LHCN-M2 (cell line): Measurements from ENCODE around the gene MAP1LC3B. TPM values are rescaled to one million over a fixed set of nuclear protein-coding genes. Genes with fewer than 3 reads are reported as not detected.
"Not testable (repeated sequence)": the region's sequence is repeated elsewhere in the genome, so short reads cannot be mapped to it uniquely, and the experiment has no call there.

Experiments
- DNase-seq: peaks from one replicate; pipeline ENCODE4 v3.0.0-alpha.2; 2012; ENCODE audit warnings: low read depth
- total RNA-seq: library from RNA; depleted of rRNA; stranded (reverse); fragments of >200 nt; gene quantifications from 2 replicates; pipeline ENCODE4 v1.2.3, GENCODE V29; 2014

Gene MAP1LC3B
- total RNA-seq, 1 experiment from 2014 or later = 35.6 TPM

DNA sequence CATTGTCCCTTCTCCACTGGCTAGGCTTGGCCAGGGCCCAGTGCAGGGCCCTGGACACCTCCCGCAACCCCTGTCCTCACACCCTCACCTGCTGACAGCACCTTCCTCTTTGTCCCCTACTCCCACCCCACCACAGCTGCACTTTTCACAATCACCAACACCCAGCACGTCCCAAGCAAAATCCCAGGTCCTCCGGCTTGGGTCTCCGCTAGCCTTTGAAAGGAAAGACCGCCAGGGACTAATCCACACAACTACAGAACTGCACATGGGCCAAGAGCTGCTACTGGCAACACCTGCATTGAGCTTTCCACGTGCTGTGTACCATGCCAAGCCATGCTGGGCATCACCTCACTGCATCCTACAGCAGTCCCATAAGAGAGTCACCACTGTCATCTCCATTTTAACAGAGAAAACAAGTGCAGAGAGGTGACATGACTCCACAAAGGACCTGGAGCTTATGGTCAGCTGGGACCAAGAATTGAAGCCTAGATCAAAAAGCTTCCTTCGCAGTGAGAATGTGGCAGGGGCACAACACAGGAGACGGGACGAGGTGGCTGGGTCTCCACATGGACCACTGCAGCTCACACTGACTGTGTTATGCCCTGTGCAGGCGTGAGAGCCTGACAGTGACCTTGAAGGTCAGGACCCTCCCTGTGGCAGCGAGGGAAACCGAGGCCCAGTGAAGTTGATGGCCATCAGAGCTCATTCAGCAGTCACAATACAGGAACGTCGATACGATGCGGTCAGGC is 31.1 kb upstream of the MAP1LC3B start:
- DNase-seq = no peak

DNA sequence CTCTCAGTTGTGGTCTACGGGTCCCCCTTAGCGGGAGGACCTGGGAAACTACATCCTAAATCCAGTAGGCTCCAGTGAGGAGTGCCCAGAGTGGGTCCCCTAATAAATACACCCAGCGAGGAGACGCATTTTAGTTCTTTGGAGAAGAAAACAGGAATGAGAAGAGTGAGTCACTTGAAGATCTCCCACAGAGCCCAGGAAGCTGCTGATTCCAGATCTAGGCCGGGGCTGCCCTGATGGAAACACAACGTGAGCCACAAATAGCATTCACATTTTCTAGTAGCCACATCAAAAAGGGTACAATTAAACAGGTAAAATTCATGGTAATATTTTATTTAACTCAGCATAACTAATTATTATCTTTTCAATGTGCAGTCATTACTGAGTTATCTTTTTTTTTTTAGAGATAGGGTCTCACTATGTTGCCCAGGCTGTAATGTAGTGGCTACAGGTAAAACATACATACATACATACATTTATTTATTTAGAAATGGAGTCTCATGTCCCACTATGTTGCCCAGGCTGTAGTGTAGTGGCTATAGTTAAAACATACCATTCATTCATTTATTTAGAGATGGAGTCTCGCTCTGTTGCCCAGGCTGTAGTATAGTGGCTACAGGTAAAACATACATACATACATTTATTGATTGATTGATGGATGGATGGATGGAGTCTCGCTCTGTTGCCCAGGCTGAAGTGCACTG is 30.1 kb upstream of the MAP1LC3B start:
- DNase-seq = no peak

DNA sequence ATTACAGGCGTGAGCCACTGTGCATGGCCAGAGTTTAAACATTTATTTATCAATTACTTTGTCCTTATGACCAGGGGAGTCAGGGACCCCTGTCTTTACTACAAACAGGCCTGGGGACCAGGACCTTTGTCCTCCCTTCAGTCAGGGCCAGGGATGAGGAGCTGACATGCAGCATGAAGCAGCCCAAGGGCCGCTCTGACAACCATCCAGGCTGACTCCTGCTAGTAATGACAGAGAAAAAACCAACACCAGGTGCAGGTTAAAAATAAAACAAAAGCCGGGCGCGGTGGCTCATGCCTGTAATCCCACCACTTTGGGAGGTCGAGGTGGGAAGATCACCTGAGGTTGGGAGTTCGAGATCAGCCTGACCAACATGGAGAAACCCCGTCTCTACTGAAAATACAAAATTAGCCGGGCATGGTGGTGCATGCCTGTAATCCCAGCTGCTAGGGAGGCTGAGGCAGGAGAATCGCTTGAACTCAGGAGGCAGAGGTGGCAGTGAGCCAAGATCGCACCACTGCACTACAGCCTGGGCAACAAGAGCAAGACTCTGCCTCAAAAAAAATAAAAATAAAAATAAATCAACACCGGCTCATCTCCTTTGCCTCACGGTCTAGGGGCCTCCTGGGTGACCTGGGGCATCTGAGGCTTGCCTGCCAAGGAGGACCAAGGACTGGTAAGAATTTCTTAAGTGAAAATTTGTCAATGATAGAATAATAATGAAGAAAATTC is 29.1 kb upstream of the MAP1LC3B start:
- DNase-seq = not testable (repeated sequence)

DNA sequence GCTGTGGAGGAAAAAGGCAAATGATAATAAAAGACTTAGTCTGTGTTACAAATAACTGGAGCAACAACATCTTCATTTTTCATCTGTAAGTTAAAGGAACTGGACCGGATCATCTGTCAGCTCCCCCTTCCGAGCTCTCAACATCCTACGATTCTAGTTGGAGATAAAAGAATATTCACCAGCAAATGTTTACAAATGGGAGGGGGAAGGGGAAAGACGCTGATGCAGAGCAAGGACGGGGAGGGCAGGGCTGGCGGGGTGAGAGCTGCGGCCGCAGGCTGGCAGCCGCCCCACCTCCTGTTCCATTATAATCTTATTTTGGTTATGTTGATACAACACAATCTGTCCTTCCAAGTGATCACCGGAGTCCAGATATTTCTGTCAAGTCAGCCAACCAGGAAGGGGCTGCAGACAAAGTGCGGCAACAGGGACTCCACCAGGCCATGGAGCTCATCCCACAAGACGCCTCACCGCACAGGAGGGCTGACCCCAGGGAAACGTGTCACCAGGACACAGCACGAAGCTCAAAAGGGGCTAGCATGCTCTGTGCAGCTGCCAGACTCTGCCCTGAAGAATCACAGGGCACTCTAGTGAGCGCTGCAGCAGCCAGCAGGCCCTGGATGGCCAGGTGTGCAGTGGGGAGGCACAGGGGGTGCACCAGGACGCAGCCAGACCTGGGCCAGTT is 28.2 kb upstream of the MAP1LC3B start:
- no peak for DNase-seq

DNA sequence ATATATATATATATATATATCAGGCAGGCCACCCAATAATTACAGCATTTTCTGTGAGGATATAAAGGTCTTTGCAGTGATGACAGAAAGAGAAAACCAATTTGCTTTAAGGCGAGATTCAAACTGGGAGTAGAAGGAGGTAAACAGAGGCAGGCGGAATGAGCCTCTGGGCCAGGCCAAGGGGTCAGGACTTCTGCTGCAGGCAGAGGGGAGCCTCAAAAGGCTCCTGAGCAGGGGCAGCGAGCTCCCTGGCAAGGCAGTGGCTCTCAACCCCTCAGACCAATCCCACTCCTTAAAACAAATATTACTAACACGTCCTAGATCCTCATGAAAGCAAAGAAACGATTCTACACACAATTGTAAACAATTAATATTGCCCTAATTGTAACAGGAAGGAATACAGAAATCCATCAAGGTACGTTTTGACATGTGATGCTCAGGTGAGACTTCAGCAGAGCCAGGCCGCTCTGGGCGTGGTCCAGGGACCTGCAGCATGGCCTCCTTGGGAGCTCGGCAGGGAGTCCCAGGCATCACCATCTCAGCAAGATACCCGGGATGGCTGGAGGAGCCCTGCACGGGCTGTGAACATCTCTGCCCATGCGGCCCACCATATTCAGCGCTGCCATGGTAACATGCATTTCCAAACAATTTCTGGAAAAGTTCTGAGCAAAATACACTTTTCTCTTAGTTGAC is 27.0 kb upstream of the MAP1LC3B start:
- no peak for DNase-seq

DNA sequence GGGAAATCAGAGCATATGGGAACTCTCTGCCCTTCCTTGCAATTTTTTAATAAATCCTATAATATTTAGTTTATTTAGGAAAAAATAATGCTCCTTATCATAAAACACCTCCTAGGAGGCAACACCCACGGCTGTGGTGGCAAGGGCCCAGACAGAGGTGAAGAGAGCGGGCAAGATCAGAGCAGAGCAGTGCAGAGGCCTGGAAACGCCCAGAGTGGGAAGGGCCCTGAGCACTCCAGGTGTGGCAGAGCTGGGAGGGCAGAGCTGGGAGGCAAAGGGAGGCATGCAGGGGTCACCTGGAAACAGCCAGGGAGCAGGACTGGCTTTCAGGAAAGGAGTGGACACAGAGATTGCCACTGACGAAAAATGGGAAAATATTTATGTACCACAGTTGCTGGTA is 25.8 kb upstream of the MAP1LC3B start:
- DNase-seq = no peak

DNA sequence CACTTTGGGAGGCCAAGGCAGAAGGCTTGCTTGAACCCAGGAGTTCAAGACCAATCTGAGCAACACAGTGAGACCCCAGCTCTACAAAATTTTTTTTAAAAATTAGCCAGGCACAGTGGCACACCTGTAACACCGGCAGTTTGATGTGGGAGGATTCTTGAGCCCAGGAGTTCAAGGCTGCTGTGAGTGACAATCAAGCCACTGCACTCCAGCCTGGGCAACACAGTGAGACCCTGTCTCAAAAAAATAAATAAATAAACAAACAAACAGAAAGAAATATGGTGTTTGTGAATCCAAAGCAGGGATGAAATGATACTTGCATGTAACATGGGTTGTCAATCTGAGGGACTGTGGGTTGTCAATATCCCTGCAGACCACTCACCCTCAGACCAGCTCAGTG is 25.2 kb upstream of the MAP1LC3B start:
- DNase-seq = no peak

DNA sequence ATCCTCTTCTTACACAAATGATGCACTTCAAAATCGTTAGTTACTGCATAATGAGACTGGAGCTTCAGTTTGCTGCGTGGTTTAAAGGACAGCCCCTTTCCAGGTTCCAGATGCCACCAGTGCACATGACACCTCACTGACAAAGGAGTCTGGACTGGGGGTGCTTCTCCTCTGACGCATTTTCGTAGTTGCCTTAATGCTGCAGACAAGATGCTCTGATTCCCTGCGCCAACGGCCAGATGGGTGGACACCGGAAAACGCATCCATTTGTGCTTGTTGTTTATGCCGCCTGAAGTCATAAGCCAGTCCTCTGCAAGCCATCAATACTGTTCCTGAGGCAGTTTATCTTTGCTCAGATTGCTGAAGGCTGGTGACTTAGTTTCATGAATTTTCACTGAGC is 24.6 kb upstream of the MAP1LC3B start:
- DNase-seq = no peak

DNA sequence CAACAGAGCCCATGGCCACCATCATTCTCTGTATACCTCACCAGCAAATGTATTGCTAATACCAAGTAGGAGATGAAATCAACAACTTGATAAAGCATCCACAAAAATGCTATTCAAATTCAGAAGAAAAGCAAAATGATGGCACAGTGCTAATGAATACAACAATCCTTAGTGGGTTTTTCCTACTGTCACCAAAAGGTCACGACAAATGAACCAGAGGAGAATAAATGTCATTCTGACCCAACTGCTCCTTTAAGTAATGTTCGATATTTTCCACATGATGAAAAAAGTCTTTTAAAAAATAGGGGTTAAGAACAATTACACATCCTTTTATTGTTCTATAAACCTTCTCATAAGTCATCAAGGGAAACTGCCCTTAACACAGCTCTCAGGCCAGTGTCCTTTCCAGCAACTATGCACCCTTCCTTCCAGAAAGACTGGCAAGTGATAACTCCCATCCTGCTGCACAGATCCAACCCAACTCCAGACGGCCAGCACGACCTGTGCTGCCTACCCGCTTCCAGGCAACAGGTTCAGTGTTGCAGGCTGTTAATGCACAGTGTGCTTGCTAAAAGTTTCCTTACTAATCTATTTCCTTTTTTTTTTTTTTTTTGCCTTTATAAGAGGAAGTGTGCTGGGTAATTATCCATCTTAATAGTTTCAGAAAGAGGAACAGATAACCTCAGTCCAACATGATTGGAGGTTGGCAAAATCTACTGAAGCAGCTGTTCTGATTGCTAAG is 23.9 kb upstream of the MAP1LC3B start:
- no peak for DNase-seq

DNA sequence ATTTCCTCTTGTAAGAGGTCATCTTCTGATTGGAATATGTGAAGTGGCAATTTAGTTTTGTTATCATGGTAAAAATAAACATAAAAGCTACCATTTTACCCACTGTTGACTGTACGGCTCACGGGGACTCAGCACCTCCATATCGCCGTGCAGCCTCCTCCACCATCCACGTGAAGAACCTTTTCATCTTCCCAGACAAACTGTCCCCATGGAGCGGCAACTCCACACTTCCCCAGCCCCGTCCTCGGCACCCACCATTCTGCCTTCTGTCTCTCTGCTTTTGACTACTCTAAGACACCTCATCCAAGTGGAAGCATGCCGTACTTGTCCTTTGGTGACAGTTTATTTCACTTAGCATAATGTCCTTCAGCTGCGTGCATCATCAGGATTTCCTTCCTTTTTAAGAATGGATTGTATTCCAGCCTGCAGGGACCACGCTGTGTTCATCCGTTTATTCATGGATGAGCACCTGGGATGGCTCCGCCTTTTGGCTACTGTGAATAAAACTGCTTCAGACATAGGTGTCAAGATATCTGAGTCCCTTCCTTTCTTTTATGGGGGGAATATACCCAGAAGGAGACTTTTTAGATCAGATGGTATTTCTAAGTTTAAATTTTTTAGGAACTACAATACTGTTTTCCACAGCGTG is 22.9 kb upstream of the MAP1LC3B start:
- DNase-seq = no peak

DNA sequence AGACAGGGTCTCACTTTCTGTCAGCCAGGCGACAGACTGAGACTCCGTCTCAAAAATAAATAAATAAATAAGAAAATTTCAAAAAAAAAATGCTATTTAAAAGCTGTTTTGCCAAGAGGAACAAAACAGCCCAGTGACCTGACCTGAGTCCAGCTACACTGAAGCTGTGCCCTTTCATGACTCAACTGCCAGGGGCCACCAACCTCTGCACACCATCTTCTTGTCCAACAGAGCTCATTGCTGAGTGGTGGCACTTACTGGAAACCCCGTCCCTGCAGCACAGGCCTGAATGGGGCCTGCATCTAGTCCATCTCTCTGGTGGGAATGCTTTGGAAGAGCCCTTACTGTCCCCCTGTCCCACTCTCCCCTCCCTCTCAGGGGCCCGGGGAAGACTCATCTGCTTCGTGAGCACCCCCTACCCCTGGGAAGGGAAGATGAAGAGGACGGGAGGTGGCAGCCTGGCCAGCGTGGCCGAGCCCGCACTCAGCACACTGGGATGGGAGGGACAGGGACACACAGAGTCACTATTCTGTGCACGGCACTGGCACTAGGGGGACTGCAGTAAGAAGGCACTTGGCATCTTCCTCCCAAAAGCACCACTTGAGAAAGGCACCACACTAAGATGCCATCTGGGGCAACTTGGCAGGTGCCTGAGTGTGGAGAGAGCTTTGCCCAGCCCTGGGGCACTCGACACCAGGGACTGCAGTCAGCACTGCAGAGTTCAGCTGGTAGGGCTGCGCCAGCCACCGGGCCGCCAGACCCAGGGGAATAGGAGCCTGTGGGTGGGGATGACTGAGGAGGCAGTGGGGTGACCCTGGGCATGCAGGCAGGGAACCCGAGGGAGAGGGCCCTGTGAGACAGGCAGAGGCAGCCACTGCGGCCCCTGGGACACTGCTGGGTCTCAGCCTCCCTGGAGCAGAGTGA is 22.1 kb upstream of the MAP1LC3B start:
- no peak for DNase-seq

DNA sequence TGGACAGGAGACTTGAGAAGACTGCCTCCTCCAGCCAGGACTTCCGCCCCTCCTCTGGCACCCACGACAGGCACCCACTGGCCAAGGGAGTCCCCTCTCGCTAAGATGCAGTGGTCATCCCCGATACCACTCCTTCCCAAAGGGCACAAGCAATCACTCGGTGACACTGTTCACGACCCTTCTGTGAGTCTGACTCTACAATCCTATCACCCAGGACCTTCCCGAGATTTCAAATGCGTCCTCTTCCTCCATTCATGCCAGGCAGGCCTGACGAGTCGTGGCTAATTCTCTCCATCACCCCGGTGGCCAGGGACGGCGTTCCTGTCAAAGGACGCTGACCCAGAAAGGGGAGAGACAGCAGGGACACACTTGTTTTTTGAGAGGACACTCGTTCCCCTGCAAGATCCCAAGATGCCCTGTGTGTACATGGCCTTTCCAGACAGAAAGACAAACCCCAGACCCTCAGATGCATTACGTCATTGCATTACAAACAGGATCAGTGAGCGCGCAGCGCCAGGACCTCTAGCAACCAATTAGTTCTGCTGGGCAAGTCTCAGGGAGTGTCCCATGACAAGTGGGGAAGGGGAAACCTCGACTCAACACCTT is 20.8 kb upstream of the MAP1LC3B start:
- no peak for DNase-seq

DNA sequence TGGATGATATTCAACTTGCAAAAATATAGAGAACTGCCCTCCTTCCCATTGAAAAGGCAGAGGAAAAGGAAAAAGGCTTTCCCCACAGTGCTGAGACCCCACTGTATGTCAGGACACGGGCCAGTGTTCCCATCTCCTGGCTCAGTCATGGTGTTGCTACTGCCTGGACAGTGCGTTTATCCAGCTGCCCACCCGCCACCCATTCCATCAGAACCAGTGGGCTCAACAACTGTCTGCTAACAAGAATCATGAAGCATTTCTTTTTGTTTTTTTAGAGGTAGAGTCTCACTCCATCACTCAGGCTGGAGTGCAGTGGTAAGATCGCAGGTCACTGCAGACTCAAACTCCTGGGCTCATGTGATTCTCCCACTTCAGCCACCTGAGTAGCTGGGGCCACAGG is 19.8 kb upstream of the MAP1LC3B start:
- DNase-seq = no peak

DNA sequence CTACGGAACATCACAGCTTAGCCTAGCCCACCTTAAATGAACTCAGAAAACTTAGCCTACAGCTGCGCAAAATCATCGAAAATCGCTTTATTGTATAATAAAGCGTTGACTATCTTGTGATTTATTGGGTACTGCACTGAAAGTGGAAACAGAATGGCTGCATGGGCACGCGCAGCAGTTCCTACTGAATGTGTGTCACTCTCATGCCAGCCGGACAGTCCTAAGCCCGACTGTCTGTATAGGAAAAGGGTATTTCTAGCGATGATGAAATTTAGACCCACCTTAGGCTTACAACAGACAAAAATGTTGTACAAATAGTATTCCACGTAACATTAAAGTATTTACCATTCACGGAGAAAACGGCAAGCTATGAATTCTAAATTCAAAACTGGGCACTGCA is 17.8 kb upstream of the MAP1LC3B start:
- no peak for DNase-seq

DNA sequence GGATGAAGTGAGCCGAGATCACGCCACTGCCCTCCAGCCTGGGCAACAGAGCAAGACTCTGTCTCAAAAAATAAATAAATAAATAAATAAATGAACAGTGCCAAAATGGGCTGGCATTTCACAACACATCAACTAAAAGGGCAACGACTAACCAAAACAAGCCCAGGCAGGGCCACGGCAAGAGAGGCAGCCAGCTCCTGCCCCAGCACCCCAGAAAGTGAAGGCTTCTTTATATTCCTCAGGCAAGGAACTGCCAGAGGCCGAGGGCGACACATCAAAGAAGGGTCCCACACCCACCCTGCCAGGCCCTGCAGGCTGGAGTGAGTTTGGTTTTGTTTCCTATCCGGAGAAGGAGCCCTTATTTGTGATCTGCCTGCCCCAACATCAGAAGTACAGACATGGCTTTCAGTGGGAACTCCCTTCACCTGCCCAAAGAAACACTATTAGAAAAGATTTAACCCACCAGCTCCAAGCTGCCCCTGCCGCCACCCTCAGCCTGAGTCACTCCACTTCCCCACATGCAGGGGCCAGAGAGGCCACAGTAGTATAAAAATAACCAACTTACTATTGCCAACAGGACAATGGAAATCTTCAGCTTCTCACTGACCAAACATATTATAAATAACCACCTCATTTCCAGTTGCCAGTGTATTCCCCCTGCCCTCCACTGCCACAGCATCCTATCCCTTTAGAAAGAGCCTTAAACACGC is 16.6 kb upstream of the MAP1LC3B start:
- DNase-seq = peak; percentile 50

DNA sequence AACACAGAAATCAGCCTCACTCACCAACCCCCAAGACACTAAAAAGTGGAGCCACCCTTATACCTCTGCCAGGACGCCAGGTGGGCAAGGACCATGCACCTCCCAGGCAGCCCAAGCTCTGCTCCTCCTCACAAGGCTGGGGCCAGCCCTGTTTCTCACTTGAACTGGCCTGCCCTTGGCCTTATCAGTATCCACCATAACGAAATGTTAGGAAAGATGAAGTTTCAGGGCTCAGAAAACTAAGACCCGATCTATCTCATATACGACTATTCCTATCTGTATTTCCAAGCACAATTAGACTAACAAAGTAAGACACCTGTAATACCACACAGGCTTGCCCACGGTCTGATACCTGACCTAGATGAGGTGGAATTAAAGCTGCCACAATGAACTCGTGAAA is 15.5 kb upstream of the MAP1LC3B start:
- no peak for DNase-seq

DNA sequence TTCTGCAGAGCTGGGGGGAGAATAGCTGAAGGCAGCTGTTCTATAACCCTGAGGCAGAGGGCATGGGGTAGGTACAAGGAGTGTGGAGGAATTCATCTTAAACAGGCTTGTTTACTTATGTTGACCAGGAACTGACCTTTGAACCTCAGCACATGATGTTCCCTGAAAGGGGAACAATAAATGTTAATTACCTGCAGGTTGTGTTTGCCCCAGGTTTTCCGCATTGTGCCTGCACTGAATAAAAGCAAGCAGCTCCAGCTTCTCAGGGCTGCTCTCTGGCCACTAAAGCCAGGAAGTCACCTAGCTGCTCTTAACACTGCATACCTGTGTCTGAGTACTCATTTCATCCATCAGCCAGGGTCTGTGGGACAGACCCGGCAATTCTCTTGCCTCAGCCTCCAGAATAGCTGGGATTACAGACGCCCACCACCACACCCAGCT is 12.8 kb upstream of the MAP1LC3B start:
- DNase-seq = not testable (repeated sequence)

DNA sequence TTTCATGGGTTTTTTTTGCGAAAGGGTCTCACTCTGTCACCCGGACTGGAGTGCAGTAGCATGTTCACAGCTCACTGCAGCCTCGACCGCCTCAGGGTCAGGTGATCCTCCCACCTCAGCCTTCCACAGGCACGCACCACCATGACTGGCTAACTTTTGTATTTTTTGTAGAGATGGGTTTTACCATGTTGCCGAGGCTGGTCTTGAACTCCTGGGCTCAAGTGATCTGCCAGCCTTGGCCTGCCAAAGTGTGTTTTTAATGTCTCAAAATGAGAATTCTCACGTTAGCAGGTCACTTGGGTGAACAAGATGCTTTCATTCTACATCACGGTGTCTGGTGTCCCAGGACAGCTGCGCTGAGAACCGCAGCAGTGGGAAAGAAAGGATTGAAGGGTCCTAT is 11.7 kb upstream of the MAP1LC3B start:
- DNase-seq = no peak
